DOHH2 (cell line): ENCODE results near the gene STK32C.

Experiments
- H3F3A ChIP-seq: fragments of 200-600 bp; sonication (generic), shearing (Covaris generic); 2 replicates; pipeline ENCODE4 v1.6.0; 2016; ENCODE audit warnings: antibody characterized with exemption, mild to moderate bottlenecking; ENCODE audit not compliant: control insufficient read depth, insufficient read depth
- H3K27ac ChIP-seq: fragments of 200-600 bp; sonication (generic); 2 replicates; pipeline ENCODE4 v1.5.1; 2014; ENCODE audit warnings: low read depth, mild to moderate bottlenecking, low read length, moderate library complexity
- H3K27me3 ChIP-seq: fragments of 200-600 bp; sonication (generic); 2 replicates; pipeline ENCODE4 v1.6.1; 2014; ENCODE audit warnings: mild to moderate bottlenecking, low read length, mixed read lengths; ENCODE audit not compliant: control insufficient read depth
- H3K36me3 ChIP-seq: fragments of 200-600 bp; sonication (generic); 2 replicates; pipeline ENCODE4 v1.6.1; 2014; ENCODE audit warnings: mild to moderate bottlenecking, low read length, moderate library complexity, mixed read lengths; ENCODE audit not compliant: control insufficient read depth
- H3K4me1 ChIP-seq: fragments of 200-600 bp; sonication (generic); 2 replicates; pipeline ENCODE4 v1.6.1; 2014; ENCODE audit warnings: mild to moderate bottlenecking, low read length, mixed read lengths; ENCODE audit not compliant: control insufficient read depth
- H3K4me2 ChIP-seq: fragments of 200-600 bp; sonication (generic); 2 replicates; pipeline ENCODE4 v1.6.0; 2014; ENCODE audit warnings: mild to moderate bottlenecking, low read length, moderate library complexity
- H3K4me3 ChIP-seq: fragments of 200-600 bp; sonication (generic); 2 replicates; pipeline ENCODE4 v1.5.1; 2014; ENCODE audit warnings: mild to moderate bottlenecking, low read length, mixed read lengths
- H3K79me2 ChIP-seq: fragments of 200-600 bp; sonication (generic); 2 replicates; pipeline ENCODE4 v1.6.1; 2014; ENCODE audit warnings: mild to moderate bottlenecking, low read length, mixed read lengths; ENCODE audit not compliant: control insufficient read depth
- H3K9me2 ChIP-seq: fragments of 200-600 bp; sonication (generic); replicated peaks from 2 replicates; pipeline ENCODE4 v1.6.1; 2014; ENCODE audit warnings: mild to moderate bottlenecking, low read length, mixed read lengths; ENCODE audit not compliant: control insufficient read depth
- H3K9me3 ChIP-seq: fragments of 200-600 bp; sonication (generic); 2 replicates; pipeline ENCODE4 v1.6.1; 2014; ENCODE audit warnings: antibody characterized with exemption, low read length, mixed read lengths; ENCODE audit not compliant: control insufficient read depth, insufficient read depth
- H4K20me1 ChIP-seq: fragments of 200-600 bp; sonication (generic); 2 replicates; pipeline ENCODE4 v1.6.0; 2014; ENCODE audit warnings: low read depth, mild to moderate bottlenecking, antibody characterized with exemption, low read length, moderate library complexity; ENCODE audit not compliant: control insufficient read depth, insufficient read depth
- EZH2phosphoT487 ChIP-seq: fragments of 200-600 bp; sonication (generic); IDR thresholded peaks from 2 replicates; pipeline ENCODE4 v1.6.1; 2017; ENCODE audit warnings: borderline replicate concordance, mild to moderate bottlenecking, antibody characterized with exemption, low read length, moderate library complexity, mixed read lengths
- TF ChIP-seq, protein P1 (sequence below): fragments of 200-600 bp; sonication (generic); IDR thresholded peaks from one replicate; pipeline ENCODE4 v1.5.1; 2014; ENCODE audit warnings: antibody characterized with exemption, mild to moderate bottlenecking, low read depth, low read length; ENCODE audit not compliant: poor library complexity, severe bottlenecking

Gene STK32C

DNA sequence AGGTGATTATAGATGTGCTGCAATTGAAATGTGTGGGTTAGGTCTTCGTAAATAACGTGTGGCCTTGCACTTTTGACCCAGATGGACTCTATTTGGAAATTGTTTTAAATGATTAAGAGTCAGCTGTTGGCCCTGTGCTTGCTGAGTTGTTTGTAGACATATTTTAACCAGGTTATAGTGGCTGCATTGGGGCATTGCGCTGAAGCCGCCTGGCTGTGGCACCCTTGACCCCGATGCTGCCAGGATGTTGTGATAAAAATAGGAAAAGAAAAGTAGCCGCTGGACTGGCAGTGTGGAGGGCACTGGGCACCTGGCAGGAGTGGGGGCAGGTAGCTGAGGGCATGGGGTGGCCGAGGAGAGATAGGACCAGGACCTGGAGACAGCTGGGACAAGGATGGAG, 37.6 kb upstream of the STK32C start:
- Histone ChIP-seq H3K9me3 (no peaks in the 10 kb centered on the region), H3K27me3 (no peaks in the 10 kb centered on the region), H3K79me2 (no peaks in the 10 kb centered on the region), H3K4me2 (no peak overlapping the region), H3K36me3 (no peaks in the 10 kb centered on the region), H4K20me1 (no peaks in the 10 kb centered on the region), H3K9me2 (no peaks in the 10 kb centered on the region), H3F3A (no peaks in the 10 kb centered on the region), H3K27ac (no peak overlapping the region), H3K4me3 (no peak overlapping the region), H3K4me1 (no peaks in the 10 kb centered on the region)
- TF ChIP-seq, protein P1, sequence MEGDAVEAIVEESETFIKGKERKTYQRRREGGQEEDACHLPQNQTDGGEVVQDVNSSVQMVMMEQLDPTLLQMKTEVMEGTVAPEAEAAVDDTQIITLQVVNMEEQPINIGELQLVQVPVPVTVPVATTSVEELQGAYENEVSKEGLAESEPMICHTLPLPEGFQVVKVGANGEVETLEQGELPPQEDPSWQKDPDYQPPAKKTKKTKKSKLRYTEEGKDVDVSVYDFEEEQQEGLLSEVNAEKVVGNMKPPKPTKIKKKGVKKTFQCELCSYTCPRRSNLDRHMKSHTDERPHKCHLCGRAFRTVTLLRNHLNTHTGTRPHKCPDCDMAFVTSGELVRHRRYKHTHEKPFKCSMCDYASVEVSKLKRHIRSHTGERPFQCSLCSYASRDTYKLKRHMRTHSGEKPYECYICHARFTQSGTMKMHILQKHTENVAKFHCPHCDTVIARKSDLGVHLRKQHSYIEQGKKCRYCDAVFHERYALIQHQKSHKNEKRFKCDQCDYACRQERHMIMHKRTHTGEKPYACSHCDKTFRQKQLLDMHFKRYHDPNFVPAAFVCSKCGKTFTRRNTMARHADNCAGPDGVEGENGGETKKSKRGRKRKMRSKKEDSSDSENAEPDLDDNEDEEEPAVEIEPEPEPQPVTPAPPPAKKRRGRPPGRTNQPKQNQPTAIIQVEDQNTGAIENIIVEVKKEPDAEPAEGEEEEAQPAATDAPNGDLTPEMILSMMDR, result no peak

- Histone ChIP-seq H3K4me2 (no peak overlapping the region), H3F3A (no peaks in the 10 kb centered on the region), H3K79me2 (no peaks in the 10 kb centered on the region), H3K4me1 (no peaks in the 10 kb centered on the region), H3K27me3 (no peaks in the 10 kb centered on the region), H3K4me3 (no peak overlapping the region), H3K9me2 (no peaks in the 10 kb centered on the region), H3K27ac (no peak overlapping the region), H3K9me3 (no peaks in the 10 kb centered on the region), H3K36me3 (no peaks in the 10 kb centered on the region), H4K20me1 (no peaks in the 10 kb centered on the region)
- TF ChIP-seq, protein P1, result no peak
- no peak for TF ChIP-seq EZH2phosphoT487
Measured at GRCh38 chr10:132344386-132344785, 36.6 kb upstream of the STK32C start.

GRCh38 chr10:132342553-132342952, 34.8 kb upstream of the STK32C start:
- Histone ChIP-seq H3K27ac (no peak overlapping the region), H3K79me2 (no peaks in the 10 kb centered on the region), H3K36me3 (no peaks in the 10 kb centered on the region), H3K4me2 (no peak overlapping the region), H3K27me3 (no peaks in the 10 kb centered on the region), H3K4me1 (no peaks in the 10 kb centered on the region), H3K9me2 (no peaks in the 10 kb centered on the region), H3K9me3 (no peaks in the 10 kb centered on the region), H4K20me1 (no peaks in the 10 kb centered on the region), H3F3A (no peaks in the 10 kb centered on the region), H3K4me3 (no peak overlapping the region)
- TF ChIP-seq, protein P1, result no peak
- no peak for TF ChIP-seq EZH2phosphoT487

GRCh38 chr10:132341781-132342180, 34.0 kb upstream of the STK32C start:
- H3F3A ChIP-seq, result no peaks in the 10 kb centered on the region
- H3K27ac ChIP-seq, result no peak overlapping the region
- no peaks in the 10 kb centered on the region for H3K9me2 ChIP-seq
- no peaks in the 10 kb centered on the region for H3K27me3 ChIP-seq
- no peak overlapping the region for H3K4me2 ChIP-seq
- TF ChIP-seq, protein P1, result no peak
- TF ChIP-seq EZH2phosphoT487, result no peak
- H3K36me3 ChIP-seq, result no peaks in the 10 kb centered on the region
- no peak overlapping the region for H3K4me3 ChIP-seq
- H3K9me3 ChIP-seq, result no peaks in the 10 kb centered on the region
- H3K79me2 ChIP-seq, result no peaks in the 10 kb centered on the region
- no peaks in the 10 kb centered on the region for H3K4me1 ChIP-seq
- no peaks in the 10 kb centered on the region for H4K20me1 ChIP-seq
